ENCODE results near the gene AAK1.
"Not testable (repeated sequence)": the region's sequence is repeated elsewhere in the genome, so short reads cannot be mapped to it uniquely, and the experiment has no call there.

AAK1 gene

DNA sequence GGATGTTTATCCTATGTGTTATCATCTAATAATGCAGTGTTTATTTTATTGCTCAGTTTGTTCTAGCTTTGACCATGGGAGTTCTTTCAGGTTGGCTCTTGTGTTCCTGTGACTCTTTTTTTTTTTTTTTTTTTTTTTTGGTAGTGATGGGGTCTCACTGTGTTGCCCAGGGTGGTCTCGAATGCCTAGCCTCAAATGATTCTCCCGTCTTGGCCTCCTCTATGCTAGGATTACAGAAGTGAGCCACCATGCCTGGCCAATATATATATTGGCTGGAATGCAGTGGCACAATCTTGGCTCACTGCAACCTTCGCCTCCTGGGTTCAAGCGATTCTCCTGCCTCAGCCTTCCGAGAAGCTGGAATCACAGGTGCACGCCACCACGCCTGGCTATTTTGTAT is 187.4 kb downstream of the AAK1 start:
- no peak for TF ChIP-seq Cebpa-rat (IDR thresholded peaks at IDR 0.05)
- Histone ChIP-seq H3K4me3 (no peak overlapping the region), H4K20me1 (no peaks in the 10 kb centered on the region), H3K4me1 (peaks cover 47% of the 10 kb centered on the region), H3K9me3 (no peaks in the 10 kb centered on the region; the same call in 1 of the 2 replicates), H3K27me3 (no peaks in the 10 kb centered on the region), H3K27ac (no peak overlapping the region), H3K4me2 (no peak overlapping the region), H3K9ac (no peak overlapping the region), H3K36me3 (no peaks in the 10 kb centered on the region)

DNA sequence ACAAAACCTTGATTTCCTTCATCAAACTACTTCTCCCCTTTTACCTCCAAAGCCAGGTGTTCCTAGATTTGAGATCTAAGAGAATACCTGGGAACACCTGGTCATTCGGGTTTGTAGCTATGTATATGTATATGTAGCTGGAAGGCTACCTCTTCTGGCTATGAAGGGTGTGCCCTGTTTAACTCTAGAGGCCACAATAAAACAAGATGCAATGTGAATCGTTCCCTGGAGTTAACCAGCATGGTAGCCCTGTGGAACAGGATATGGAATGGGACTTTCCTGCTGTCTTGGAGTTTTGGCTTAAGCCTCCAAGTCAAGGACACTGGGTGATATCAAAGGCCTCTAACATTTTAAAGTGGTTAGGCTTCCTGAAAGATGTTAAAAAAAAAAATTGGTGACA is 188.6 kb downstream of the AAK1 start:
- Histone ChIP-seq H3K4me1 (peaks cover 35% of the 10 kb centered on the region), H3K9ac (no peak overlapping the region), H3K9me3 (no peaks in the 10 kb centered on the region), H3K4me3 (no peak overlapping the region), H3K27ac (no peak overlapping the region), H3K27me3 (no peaks in the 10 kb centered on the region), H4K20me1 (no peaks in the 10 kb centered on the region), H3K36me3 (no peaks in the 10 kb centered on the region), H3K4me2 (no peak overlapping the region)
- TF ChIP-seq Cebpa-rat (IDR thresholded peaks at IDR 0.05), result no peak

- H3K27ac ChIP-seq, result no peak overlapping the region
- TF ChIP-seq Cebpa-rat (IDR thresholded peaks at IDR 0.05), result no peak
- no peaks in the 10 kb centered on the region for H4K20me1 ChIP-seq
- H3K36me3 ChIP-seq, result no peaks in the 10 kb centered on the region
- no peaks in the 10 kb centered on the region for H3K9me3 ChIP-seq
- no peak overlapping the region for H3K9ac ChIP-seq
- no peaks in the 10 kb centered on the region for H3K27me3 ChIP-seq
- peaks cover 24% of the 10 kb centered on the region for H3K4me1 ChIP-seq
- H3K4me3 ChIP-seq, result no peak overlapping the region
- H3K4me2 ChIP-seq, result no peak overlapping the region
Measured at GRCh38 chr2:69453475-69454129, 189.9 kb downstream of the AAK1 start.

- H3K9ac ChIP-seq, result no peak overlapping the region
- no peaks in the 10 kb centered on the region for H3K36me3 ChIP-seq
- no peaks in the 10 kb centered on the region for H3K27me3 ChIP-seq
- no peak for TF ChIP-seq Cebpa-rat (IDR thresholded peaks at IDR 0.05)
- no peak overlapping the region for H3K4me2 ChIP-seq
- no peaks in the 10 kb centered on the region for H3K9me3 ChIP-seq
- H3K4me3 ChIP-seq, result no peak overlapping the region
- H3K4me1 ChIP-seq, result peaks cover 23% of the 10 kb centered on the region
- H4K20me1 ChIP-seq, result no peaks in the 10 kb centered on the region
- no peak overlapping the region for H3K27ac ChIP-seq
Measured at GRCh38 chr2:69452687-69453086, 190.9 kb downstream of the AAK1 start.

DNA sequence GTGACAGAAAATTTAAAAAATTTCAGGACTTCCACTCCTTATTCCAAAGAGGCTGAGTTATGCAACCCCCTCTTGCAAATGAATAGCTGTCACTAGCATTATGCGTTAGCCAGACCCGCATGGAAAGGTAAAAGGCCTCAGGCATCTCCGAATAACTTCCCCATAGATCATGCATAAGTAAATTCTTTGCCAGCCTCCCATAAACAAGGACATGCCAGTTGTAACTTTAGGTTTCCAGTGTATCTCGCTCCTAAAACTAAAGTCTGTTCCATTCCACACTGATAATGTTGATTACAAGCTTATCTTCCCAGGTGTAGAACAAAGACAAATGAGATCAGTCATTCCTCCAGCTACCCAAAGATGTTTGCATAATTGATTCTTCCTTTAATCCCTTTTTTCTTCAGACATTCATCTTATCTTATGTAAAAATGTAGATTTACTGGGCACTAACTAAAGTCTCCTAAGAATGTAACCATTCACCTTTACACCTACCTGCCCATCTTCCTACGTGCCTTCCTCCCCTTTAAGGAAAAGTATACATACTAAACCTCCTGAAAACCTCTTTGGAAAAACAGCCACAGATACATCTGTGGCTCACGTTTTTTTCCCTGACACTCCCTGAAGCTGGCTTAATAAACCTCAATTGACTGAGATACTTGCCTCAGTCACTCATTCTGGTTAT is 192.7 kb downstream of the AAK1 start:
- Histone ChIP-seq H3K4me3 (no peak overlapping the region), H3K4me1 (peaks cover 9% of the 10 kb centered on the region)

DNA sequence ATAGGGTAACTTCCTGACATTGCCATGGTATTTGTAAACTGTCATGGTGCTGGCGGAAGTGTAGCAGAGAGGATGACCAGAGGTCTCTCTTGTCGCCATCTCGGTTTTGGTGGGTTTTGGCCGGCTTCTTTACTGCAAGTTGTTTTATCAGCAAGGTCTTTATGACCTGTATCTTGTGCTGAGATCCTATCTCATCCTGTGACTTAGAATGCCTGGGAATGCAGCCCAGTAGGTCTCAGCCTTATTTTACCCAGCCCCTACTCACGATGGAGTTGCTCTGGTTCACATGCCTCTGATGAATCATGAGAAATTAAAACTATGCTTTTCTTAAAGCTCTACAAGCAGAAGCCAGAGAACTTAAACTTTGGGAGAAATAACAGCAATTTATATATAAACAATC is 193.6 kb downstream of the AAK1 start:
- Histone ChIP-seq H3K27ac (no peak overlapping the region), H3K27me3 (no peaks in the 10 kb centered on the region), H3K9me3 (no peaks in the 10 kb centered on the region), H3K9ac (no peak overlapping the region), H3K4me1 (peaks cover 9% of the 10 kb centered on the region), H3K4me2 (no peak overlapping the region), H4K20me1 (no peaks in the 10 kb centered on the region), H3K36me3 (no peaks in the 10 kb centered on the region), H3K4me3 (no peak overlapping the region)
- TF ChIP-seq Cebpa-rat (IDR thresholded peaks at IDR 0.05), result no peak

More for the DNA sequence above, 192.7 kb downstream of the AAK1 start:
- Histone ChIP-seq H3K27me3 (no peaks in the 10 kb centered on the region), H3K9me3 (no peaks in the 10 kb centered on the region), H4K20me1 (no peaks in the 10 kb centered on the region), H3K36me3 (no peaks in the 10 kb centered on the region), H3K9ac (no peak overlapping the region), H3K4me2 (no peak overlapping the region), H3K27ac (no peak overlapping the region)
- no peak for TF ChIP-seq Cebpa-rat (IDR thresholded peaks at IDR 0.05)

DNA sequence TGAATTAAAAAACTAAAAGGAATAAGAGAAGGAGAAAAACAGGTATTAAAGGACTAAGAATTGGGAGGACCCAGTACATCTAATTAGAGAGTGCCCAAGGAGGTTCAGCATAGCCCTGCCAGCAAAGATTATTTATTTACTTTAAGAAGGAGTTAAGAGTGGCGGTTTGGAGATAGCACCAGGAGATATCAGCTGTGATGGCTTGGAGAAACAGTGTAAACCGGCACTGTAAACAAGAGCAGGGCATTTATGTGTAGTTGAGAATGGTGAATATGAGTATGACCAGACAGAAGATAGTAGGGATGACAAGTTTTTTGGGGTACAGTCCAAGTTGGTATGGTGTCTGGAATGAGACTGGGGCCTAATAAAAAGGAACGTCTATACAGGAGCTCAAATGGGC is 199.9 kb downstream of the AAK1 start:
- peaks cover 14% of the 10 kb centered on the region for H3K9me3 ChIP-seq
- H3K36me3 ChIP-seq, H3K4me1 ChIP-seq, H3K4me3 ChIP-seq, H3K9ac ChIP-seq, H3K27ac ChIP-seq, H3K4me2 ChIP-seq, H4K20me1 ChIP-seq, H3K27me3 ChIP-seq: not testable (repeated sequence)

GRCh38 chr2:69439499-69439898 is 204.0 kb downstream of the AAK1 start:
- H3K9me3 ChIP-seq, result peaks cover 14% of the 10 kb centered on the region
- not testable (repeated sequence) for H3K9ac ChIP-seq, H3K36me3 ChIP-seq, H3K27ac ChIP-seq, H3K27me3 ChIP-seq, H3K4me3 ChIP-seq, H3K4me2 ChIP-seq, H4K20me1 ChIP-seq
- H3K4me1 ChIP-seq, result peaks cover 21% of the 10 kb centered on the region

DNA sequence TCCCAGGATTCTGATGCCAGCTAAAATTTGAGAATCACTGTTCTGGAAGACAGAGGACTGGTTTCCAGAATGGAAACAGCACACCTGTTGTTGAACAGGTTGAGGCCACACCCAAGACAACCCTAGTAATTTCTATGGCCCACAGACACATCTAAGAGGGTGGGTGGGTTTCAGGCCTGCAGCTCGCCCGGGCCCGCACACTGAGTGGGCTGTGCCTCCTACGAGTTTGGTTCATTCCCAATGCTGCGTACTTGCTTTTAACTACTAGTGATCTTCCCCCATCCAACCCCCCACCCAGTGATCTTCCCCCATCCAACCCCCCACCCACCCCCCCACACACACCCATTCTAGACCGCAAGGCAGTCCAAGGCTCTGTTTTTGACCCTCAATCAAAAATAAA is 205.0 kb downstream of the AAK1 start:
- Histone ChIP-seq H3K4me1 (peaks cover 21% of the 10 kb centered on the region), H3K36me3 (0 out of 2 replicates have a peak, but pooled peaks cover 4% of the 10 kb centered on the region), H3K9ac (no peak overlapping the region), H3K27ac (no peak overlapping the region), H3K4me3 (no peak overlapping the region), H3K27me3 (no peaks in the 10 kb centered on the region), H3K4me2 (peak overlapping the region; percentile 88; the same call in 1 of the 2 replicates), H4K20me1 (no peaks in the 10 kb centered on the region), H3K9me3 (peaks cover 14% of the 10 kb centered on the region)
- no peak for TF ChIP-seq Cebpa-rat (IDR thresholded peaks at IDR 0.05)

- Histone ChIP-seq H3K27me3 (no peaks in the 10 kb centered on the region), H3K36me3 (0 out of 2 replicates have a peak, but pooled peaks cover 4% of the 10 kb centered on the region), H3K27ac (peak overlapping the region; percentile 91), H3K4me2 (peak overlapping the region; percentile 88), H4K20me1 (no peaks in the 10 kb centered on the region), H3K9me3 (peaks cover 14% of the 10 kb centered on the region), H3K4me3 (peak overlapping the region; percentile 88), H3K4me1 (peaks cover 21% of the 10 kb centered on the region), H3K9ac (peak overlapping the region; percentile 93)
- no peak for TF ChIP-seq Cebpa-rat (IDR thresholded peaks at IDR 0.05)
Measured at GRCh38 chr2:69437751-69438154, 205.8 kb downstream of the AAK1 start.
